Stimulated activated CD8-positive, alpha-beta memory T cell treated with anti-CD3 and anti-CD28 coated beads, Interleukin-2, amount 100 ng/mL, for 1 hour (primary cell): ENCODE measurements around the gene PNPT1.
"Not testable (repeated sequence)": the region's sequence is repeated elsewhere in the genome, so short reads cannot be mapped to it uniquely, and the experiment has no call there.

Experiments
- DNase-seq, 2 donors: peaks; one replicate each; pipeline ENCODE4 v3.0.0-alpha.2; 2020; ENCODE audit warnings: low read depth in 2 of 2

Gene PNPT1

DNA sequence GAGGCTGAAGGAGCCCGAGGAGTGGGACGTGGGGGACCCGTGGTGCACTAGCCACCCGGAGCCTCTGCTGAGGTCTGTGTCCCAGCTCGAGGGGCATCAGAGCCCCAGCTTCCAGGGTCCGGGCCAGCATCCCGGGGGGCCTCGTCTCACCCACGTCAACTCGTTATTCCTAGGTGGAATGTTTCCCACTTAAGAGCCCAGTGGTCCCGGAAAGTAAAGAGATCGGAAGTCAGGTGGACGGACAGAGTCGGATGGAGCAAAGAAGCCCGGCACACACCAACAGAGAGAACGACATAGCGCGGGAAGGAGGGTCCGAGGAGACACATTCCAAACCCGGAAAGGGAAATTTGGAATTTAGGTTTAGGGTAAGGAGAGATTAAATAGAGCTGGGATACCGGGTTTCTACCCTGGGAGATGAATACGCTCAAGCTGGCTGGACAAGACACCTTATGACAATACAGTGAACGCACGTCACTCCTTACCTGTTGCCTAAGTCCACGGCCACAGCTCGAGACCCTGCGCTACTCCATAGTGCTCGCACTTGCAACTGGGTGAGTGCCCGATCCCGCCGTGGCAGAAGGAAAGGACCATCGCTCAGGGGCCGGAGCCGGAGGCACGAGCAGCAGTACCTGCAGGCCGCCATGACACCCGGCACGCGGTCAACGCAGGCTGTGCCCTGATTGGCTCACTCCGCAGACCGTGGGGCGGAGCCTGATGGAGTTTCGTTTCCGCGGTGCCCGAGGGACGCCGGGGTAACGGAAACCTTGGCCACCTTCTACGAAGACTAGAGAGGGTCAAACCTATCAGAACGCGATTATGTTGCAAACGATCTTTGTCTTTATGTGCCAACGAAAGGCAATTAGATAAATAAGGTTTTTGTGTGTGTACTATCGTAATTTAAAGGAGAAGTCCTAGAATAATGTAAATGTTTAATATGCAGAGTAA is at the start of gene PNPT1:
TSS of gene PNPT1 (minus strand) at position 664 of the 945 bp plus-strand sequence. CDS start at position 643, 21 bp downstream.
- peak; percentile 83 to 84 for DNase-seq

DNA sequence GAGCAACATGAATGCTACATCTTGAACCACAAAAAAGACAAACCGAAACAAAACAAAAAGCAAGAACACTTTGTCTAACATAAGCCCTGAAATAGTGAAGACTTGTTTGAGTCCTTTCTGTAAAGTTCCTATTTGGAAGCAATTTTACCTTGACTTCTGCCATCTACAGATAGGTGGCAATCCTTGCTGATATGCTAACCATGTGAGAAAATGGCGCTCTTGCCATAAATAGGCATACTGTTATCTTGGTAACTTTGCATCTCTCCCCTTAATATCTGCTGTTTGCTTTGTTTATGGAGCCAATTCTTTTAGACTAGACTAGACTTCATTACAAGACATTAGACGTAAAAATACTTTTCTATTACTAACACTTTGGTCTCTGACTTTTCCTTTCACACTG is 49.4 kb upstream of the PNPT1 start:
- no peak for DNase-seq

DNA sequence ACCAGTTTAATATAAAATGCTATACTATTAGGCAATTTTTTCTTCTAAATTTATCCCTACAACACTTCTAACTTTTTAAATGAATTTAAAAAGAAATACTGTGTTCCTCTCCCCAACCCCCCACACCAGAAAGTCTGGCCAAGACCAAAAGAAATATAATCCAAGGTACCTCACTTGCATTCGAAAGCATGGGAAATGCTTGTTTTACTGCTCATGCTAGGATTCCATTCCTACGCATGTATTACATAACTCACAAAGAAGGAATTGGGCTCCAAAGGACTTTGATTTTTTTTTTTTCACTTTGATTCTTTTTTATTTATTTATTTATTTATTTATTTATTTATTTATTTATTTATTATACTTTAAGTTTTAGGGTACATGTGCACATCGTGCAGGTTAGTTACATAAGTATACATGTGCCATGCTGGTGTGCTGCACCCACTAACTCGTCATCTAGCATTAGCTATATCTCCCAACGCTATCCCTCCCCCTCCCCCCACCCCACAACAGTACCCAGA is 42.4 kb upstream of the PNPT1 start:
- DNase-seq = not testable (repeated sequence)

DNA sequence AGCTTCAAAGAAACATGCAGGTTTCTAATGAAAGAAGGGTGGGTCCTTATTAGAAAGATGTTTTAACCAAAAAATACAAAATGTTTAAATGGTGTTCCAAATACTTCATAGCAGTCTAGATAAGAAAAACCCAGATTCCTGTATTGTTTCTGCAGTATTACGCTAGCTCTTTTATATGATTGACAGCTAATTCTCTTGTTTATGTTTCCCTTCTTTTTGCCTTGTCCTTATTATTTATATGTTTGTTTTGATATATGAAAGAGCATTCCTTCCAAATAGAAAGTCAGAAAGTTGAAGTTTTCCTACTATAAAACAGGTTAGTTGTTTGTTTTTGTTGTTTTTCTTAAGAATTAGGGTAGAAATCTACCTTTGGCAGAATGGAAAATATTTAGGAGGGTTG is 41.1 kb upstream of the PNPT1 start:
- DNase-seq = no peak

DNA sequence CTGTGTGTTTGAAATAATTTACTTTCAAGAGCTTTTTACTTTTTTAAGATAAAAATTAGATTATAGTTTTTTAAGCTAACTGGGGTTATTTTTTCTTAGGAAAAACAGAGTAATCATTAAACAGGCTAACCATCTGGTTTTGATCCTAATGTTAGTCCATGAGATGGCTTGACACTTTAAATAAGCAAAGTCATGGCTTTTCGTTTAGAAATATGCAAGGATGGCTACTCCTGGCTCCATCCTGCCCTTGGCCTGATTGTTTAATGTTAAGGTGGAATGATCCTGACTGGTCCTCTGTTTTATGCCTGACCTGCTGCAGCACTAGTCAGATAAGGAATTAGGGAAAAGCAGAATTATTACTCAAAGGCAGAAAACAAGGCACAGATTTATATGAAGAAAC is 39.7 kb upstream of the PNPT1 start:
- DNase-seq = no peak

DNA sequence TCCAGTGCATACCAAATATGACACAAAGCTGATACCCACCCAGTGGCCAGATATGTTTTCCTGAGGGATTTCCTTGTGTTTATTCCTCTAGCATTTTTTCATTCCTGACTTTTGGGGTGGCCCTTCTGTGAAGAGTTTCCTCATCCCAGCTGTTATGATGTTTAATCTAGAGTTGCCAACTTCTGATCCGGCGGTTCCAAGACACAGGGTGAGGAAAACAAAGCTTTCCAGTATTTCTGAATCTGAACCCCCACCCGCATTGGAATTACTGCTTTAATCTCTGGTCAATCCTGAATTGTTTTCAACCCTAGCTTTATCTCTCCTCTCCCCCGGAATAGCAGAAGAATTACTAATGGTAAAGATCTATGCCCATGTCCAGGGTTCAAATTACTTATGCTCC is 39.2 kb upstream of the PNPT1 start:
- DNase-seq = no peak

DNA sequence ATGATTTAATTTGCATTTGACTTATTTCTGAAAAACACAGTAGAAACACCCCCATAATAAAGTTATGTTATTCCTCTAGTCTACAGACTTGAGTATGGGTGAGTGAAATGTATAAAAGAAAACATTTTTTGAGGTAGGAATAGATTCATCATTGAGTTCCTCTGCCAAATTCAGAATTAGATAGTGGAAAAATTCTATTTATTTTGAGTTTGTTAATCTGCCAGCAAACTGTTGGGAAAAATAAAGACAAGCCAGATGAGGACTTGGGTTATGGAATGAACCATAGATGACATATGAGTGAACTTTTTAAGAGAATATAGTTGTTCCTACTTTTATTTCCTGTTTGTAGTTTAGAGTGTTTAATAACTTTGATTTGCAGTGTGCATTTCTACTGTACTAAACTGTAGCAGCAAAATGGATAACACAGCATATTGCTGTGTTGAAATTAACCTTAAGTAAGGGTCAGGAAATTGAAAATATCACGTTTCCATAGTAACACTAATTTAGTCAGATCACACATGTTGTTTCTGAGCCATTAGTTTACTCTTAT is 35.6 kb upstream of the PNPT1 start:
- DNase-seq = no peak

DNA sequence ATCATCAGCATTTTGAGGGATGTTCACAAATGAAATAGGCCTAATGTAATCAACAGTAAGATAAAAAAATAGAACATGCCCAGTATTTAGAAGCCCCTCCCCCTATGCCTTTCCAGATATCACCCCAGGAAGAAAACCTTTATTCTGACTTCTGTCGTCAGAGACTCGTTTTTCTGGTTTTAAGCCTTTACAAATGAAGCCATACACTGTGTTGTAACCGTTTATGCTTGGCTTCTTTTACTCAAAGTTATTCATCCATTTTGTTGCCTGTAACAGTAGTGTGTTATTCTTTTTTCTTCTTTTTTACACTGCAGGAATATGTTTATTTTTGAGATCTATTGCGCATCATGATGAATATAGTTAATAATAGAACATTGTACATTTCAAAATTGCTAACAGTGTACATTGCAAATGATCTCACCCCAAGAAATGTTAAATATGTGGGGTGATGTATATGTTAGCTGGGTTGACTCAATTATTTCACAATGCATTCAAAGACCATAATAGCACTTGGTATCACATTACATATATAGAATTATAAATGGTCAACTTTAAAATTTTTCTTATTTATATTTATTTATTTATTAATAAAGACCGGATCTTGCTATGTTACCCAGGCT is 28.1 kb upstream of the PNPT1 start:
- DNase-seq = no peak

DNA sequence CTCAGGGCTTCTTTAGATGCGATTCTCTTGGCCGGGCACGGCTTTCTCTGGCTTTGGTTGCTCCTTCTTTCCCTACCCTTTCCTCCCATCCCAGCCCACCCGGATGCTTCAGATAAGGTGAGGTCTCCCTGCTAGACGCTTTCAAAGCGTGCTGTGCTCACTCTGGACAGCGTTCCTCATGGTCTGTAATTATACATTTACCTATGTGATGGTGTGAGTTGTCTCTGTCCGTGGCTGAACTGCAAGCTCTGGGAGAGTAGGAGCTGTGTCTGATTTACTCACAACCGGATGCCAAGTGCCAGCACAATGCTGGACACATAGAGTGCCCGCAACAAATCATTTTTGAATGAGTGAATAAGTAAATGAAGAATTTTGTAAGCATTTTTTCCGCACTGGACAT is 26.8 kb upstream of the PNPT1 start:
- DNase-seq = no peak

DNA sequence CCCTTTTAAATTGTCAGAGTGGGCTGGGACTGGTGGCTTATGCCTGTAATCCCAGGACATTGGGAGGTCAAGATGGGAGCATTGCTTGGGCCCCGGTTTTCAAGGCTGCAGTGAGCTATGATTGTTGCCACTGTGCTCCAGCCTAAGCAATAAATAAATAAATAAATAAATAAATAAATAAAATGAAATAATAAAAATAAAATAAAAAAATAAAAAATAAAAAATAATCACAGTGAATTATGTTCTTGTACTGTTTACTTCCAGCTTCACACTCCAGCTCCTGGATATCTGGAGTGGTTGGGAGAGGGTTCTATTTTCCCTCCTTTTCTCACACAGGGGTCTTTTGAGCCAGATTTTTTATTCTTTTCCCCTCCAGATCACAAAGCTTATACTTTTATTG is 26.2 kb upstream of the PNPT1 start:
- no peak for DNase-seq

DNA sequence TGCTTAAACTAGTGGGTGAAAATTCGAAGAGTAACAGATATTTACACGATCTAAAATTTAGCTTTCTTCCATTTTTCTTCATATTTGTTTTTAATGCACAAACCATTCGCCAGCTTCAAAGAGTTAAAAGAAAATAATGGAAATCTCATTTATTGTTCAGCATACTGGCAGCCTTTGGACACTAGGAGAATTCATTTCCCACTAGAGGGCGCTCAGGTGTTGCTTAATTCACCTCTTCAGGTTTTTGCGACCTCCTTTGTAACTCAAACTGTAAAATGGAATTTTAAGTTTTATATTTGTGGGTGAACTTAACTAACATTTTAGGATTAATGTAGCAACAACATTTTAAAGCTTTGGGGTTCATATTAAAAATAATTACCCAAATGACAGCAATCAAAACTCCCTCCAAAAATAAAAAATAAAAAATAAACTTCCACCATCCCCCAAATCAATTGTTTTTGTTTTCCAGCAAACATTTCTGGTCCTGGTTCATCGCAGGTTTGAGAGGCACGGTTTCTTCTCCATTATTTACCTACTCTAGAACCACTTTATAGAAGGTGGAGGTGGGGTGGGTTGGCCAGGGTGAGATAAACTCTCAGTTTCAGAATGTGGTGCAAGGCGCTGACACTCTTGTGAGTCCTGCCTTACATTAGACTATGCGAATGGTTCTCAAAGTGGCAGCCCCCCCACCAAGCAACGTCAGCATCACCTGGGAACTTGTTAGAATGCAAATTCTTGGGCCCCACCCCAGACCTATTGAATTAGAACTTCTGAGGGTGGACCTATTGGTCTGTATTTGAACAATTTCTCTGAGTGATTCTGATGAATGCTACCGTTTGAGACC is 24.7 kb upstream of the PNPT1 start:
- DNase-seq = peak in 1 of 2 donors; percentile 9

DNA sequence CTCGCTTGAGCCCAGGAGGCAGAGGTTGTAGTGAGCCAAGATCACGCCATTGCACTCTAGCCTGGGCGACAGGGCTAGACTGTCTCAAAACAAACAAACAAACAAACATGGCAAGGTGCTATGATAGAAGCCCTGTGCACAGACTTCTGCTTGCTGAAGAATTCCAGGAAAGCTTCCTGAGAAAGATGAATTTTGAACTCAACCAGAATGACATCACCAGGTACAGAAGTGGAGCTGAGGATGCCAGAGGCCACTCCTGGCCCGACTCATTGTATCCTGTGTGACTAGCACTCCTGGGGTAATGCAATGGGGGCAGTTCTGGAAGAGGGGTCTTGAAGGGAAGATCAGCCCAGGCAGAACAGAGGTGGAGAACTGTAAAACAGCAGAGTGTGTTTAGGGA is 22.0 kb upstream of the PNPT1 start:
- no peak for DNase-seq

DNA sequence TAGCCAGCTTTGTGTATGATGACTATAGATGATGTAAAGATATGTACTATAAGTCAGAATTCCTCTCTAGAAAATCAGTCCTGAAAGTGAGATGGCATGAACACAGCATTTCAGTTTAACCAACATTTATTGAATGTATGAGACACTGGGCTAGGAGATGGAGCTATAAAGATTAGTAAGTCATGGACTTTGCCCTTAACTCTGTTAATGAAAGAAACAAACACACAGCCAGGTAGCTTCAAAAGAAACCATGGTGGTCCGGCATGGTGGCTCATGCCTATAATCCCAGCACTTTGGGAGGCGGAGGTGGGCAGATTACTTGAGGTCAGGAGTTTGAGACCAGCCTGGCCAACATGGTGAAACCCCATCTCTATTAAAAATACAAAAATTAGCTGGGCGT is 21.5 kb upstream of the PNPT1 start:
- DNase-seq = not testable (repeated sequence)

DNA sequence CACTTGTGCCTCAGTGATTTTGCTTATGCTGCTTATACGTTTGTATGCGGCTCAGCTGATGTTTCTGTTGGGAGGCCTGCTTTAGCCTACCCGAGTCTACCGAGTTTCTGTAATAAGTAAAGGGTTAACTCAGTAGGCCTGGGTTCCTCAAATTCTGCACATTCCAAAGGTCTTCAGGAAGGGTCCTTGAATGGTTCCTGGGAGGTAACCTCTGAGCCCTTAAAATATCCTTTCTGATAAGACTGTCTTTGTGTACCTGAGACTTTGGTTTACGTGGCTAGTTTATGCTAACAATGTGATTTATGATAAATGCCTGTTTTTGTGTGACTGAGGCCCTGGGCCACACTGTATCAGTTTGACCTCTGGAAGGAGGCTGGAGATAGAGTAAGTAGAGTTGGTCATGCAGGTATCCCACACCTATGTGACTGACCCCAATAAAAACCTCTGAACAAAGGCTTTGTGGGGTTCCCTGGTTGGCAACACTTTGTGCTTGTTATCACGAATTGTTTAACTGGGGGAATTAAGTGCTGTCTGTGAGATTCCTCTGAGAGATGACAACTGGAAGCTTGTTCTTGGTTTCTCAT is 18.9 kb upstream of the PNPT1 start:
- DNase-seq = no peak

DNA sequence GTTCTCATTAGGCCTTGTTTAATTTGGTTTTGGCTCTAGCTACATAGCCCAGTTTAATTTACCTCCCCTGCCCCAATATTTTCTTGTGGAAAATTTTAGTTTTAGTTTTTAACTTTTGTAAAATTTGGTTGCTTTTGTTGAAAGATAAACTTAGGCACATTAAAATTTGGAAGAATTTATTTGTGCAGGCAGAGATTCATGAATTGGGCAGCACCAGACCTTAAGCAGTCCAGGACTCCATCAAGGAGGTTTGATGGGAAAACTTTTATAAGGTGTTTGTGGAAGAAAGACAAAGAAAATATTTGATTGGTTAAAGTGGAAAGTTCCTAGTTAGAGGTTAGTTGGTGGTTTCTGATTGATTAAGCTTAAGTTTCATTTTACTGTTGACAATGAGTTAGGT is 16.4 kb upstream of the PNPT1 start:
- no peak for DNase-seq

DNA sequence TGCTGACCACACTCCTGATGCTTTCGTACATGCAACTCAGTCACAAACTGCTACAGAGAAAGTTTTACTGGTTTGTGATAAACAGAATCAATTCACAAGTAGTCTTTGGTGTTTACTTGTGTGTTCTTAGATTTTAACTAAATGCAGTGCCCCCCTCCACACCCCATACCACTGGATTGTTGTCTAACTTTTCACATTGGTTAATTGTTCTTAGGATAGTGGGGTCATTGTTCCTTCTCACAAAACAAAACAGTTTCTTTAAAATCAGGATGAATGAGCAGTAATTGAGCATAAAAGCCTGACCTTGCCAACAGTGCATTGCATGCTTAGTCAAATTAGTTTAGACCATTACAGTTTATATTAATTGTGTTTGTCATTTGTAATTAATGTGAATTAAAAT is 14.1 kb upstream of the PNPT1 start:
- no peak for DNase-seq

DNA sequence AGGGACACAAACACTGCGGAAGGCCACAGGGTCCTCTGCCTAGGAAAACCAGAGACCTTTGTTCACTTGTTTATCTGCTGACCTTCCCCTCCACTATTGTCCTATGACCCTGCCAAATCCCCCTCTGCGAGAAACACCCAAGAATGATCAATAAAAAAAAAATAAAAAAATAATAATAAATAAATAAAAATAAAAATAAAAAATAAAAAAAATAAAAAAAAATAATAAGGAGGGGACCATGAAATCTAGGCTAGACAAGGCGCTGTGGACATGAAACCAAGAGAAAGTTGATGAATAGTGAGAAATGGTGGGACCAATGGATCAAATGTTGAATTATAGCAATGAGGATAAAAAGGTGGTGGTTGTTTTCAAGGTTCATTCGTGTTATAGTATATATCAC is 12.6 kb upstream of the PNPT1 start:
- DNase-seq = not testable (repeated sequence)

DNA sequence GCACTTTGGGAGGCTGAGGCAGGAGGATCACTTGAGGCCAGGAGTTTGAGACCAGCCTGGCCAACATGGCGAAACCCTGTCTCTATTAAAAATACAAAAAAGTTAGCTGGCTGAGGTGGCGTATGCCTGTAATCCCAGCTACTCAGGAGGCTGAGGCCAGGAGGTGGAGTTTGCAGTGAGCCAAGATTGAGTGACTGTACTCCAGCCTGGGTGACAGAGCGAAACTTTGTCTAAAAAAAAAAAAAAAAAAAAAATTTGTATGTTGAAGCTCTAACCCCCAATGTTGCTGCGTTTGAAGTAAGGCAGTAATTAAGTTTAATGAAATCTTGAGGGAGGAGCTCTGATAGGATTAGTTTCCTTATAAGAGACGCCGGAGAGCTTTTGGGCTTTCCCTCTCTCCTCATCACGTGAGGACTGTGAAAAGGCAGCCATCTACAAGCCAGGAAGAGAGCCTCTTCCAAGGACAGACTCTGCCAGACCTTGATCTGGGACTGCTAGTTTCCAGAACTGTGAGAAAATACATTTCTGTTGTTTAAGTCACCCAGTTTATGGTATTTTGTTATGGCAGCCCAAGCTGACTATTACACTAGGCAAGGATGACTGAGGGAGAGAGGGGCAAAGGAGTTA is 11.5 kb upstream of the PNPT1 start:
- no peak for DNase-seq

DNA sequence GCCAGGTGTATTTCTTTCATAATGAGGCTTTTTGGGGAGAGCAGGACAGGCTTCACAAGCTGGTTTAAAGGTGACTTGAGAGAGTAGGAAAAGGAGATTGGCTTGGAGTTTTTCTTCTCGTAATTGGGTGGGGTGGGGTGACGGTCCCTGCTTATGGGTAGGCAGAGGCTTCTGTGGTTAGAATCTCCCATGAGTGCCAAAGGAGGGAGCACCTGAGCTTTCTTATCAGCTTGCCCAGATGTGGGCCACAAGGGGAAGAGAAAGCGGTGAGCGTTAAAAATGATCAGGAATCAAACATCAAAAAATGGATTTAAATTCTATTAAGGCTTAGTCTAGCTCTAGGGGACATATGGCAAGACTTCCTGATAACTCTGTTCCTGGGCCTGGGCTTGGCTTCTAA is 9.7 kb upstream of the PNPT1 start:
- no peak for DNase-seq

DNA sequence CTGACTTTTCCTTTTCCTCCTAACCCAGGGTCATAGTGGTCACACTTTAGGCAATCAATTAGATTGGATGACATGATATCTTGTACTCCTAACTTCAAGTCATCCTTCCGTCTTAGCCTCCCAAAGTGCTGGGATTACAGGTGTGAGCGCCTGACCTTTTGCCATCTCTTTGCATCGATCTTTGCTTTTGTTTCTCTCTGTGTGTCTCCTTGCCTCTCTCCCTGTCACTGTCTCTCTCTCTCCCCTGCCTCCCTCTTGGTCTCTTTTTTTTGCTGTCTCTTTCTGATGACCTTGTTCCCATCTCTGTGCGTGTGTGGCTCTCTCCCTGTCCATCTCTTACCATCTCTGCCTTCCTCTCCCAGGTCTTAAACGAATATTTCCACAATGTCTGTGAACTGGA is 904 bp downstream of the PNPT1 start:
- DNase-seq = not testable (repeated sequence)

DNA sequence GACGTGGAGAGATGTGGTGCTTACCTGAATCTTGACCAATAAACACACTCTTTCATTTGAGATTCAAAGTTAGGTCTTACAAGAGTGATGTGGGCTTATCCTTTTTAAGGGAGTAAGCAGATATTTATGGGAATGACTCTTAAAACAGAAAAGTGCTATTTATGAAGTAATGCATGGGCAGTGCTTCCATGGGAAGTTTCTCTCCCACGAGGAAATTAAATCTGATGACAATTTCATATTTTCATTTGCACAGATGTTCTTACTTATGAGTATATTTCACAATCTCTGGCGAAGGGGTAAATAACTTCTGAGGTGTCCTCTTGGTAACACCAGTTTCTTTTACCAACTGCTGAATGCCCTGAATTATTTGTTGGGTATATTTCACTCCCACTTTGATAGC is 21.0 kb downstream of the PNPT1 start:
- DNase-seq = no peak
